PC-3 (cell line): ENCODE data around the gene CABLES1.

Experiments used
- CTCF ChIP-seq: fragments of 300-600 bp; sonication (generic); conservative IDR thresholded peaks from 2 replicates; pipeline ENCODE4 v1.5.1; 2017; ENCODE audit warnings: antibody characterized with exemption, low read depth, mild to moderate bottlenecking, low read length
- EZH2 ChIP-seq: fragments of 300-600 bp; sonication (generic); IDR thresholded peaks from one replicate; pipeline ENCODE4 v1.6.1; 2017; ENCODE audit warnings: antibody characterized with exemption, mild to moderate bottlenecking, low read length; ENCODE audit not compliant: unreplicated experiment
- EZH2phosphoT487 ChIP-seq: fragments of 300-600 bp; sonication (generic); IDR thresholded peaks from 2 replicates; pipeline ENCODE4 v1.6.1; 2018; ENCODE audit warnings: mild to moderate bottlenecking, antibody characterized with exemption, low read length, borderline replicate concordance

- no peak for TF ChIP-seq CTCF
- TF ChIP-seq EZH2: no peak
- TF ChIP-seq EZH2phosphoT487: no peak
Measured at GRCh38 chr18:23137097-23137635, 1.9 kb downstream of the CABLES1 start.
